NCI-H2081 treated with DMSO at 0.1 percent for 48 hours (cell line): ENCODE data around the gene MRNIP.
"Not testable (repeated sequence)": the region's sequence is repeated elsewhere in the genome, so short reads cannot be mapped to it uniquely, and the experiment has no call there.

ENCODE experiments used
- DNase-seq: peaks from one replicate; lab custom pipeline; 2025; lab: John Stamatoyannopoulos, UW

Gene MRNIP

GRCh38 chr5:179871533-179871932 lies 12.9 kb upstream of the MRNIP start:
- DNase-seq, result not testable (repeated sequence)

GRCh38 chr5:179870952-179871351 lies 12.3 kb upstream of the MRNIP start:
- no peak for DNase-seq

GRCh38 chr5:179870403-179870903 lies 11.8 kb upstream of the MRNIP start:
- no peak for DNase-seq

- no peak for DNase-seq
Observed at GRCh38 chr5:179869641-179870402, 11.2 kb upstream of the MRNIP start.

GRCh38 chr5:179869101-179869500 lies 10.5 kb upstream of the MRNIP start:
- no peak for DNase-seq

GRCh38 chr5:179868541-179868940 lies 9.9 kb upstream of the MRNIP start:
- DNase-seq, result no peak

- no peak for DNase-seq
Observed at GRCh38 chr5:179867476-179867875, 8.9 kb upstream of the MRNIP start.

GRCh38 chr5:179867079-179867465 lies 8.5 kb upstream of the MRNIP start:
- no peak for DNase-seq

GRCh38 chr5:179866241-179867078 lies 7.8 kb upstream of the MRNIP start:
- no peak for DNase-seq

GRCh38 chr5:179865491-179866240 lies 7.0 kb upstream of the MRNIP start:
- no peak for DNase-seq

GRCh38 chr5:179864686-179865085 lies 6.1 kb upstream of the MRNIP start:
- DNase-seq, result no peak

- DNase-seq, result no peak
Observed at GRCh38 chr5:179863449-179864085, 5.0 kb upstream of the MRNIP start.

GRCh38 chr5:179862891-179863290 lies 4.3 kb upstream of the MRNIP start:
- DNase-seq, result no peak

GRCh38 chr5:179862296-179862695 lies 3.7 kb upstream of the MRNIP start:
- no peak for DNase-seq

GRCh38 chr5:179860301-179860700 lies 1.7 kb upstream of the MRNIP start:
- DNase-seq, result no peak

- no peak for DNase-seq
Observed at GRCh38 chr5:179858241-179858585, 404 bp downstream of the MRNIP start.

GRCh38 chr5:179854356-179854755 lies 4.3 kb downstream of the MRNIP start:
- no peak for DNase-seq

- no peak for DNase-seq
Observed at GRCh38 chr5:179852993-179853547, 5.5 kb downstream of the MRNIP start.

- DNase-seq, result no peak
Observed at GRCh38 chr5:179841621-179842020, 17.0 kb downstream of the MRNIP start.

GRCh38 chr5:179840766-179841165 lies 17.9 kb downstream of the MRNIP start:
- DNase-seq, result no peak

GRCh38 chr5:179840321-179840720 lies 18.3 kb downstream of the MRNIP start:
- no peak for DNase-seq
